ENCODE data around the gene SLC2A4RG. TPM values are rescaled to one million over a fixed set of nuclear protein-coding genes. Genes with fewer than 3 reads are reported as not detected.

Gene SLC2A4RG
- total RNA-seq, 1 donor from 2014 or later, result 59.7 TPM

DNA sequence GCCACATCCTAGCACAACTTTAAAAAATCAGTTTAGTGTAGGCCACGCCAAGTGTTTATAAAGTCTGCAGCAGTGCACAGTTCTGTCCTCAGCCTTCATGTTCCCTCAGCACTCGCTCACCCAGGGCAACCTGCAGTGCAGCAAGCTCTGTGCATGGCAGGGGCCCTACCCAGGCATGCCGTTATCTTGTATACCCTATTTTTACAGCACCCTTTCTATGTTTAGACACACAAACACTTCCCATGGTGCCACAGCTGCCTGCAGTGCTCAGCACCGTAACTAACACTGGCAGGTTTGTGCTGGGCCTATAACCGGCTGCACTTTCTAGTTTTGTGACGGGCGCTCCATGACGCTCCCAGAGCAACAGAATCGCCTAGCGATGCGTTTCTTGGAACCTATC lies 47.7 kb downstream of the SLC2A4RG start:
- TF ChIP-seq CTCF (IDR thresholded peaks at IDR 0.05; ENCODE audit: unreplicated experiment), result no peak
- H3K27me3 Mint-ChIP-seq, result no peaks in the 10 kb centered on the region
- peaks cover 7% of the 10 kb centered on the region for H3K36me3 Mint-ChIP-seq (ENCODE audit: insufficient read depth)
- DNase-seq (ENCODE audit: low spot score, unreplicated experiment), result no peak
- peaks cover 2% of the 10 kb centered on the region for H3K4me1 Mint-ChIP-seq (ENCODE audit: low read depth)
- H3K27ac Mint-ChIP-seq, result no peak overlapping the region
- H3K9me3 Mint-ChIP-seq (ENCODE audit: low read depth), result no peaks in the 10 kb centered on the region
- no peak overlapping the region for H3K4me3 Mint-ChIP-seq (ENCODE audit: low read depth)

DNA sequence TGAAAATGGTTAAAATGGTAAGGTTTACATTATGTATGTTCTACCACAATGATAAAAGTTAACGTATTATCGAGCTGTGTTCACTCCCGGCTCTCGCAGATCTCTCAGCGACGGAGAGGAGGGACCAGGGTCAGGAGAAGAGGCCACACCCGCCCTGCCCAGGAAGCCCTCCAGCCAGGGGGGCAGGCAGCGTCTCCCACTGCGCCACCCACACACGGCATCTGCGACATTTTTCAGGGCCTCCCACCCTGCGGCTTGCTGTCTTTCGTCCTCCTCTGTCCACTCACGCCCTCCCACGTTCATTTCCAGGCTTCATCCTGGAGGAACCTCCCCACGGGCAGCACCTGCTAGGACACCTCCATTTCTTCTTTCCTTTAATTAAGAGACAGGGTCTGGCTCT lies 48.2 kb downstream of the SLC2A4RG start:
- H3K4me3 Mint-ChIP-seq (ENCODE audit: low read depth), result no peak overlapping the region
- H3K4me1 Mint-ChIP-seq (ENCODE audit: low read depth), result peaks cover 2% of the 10 kb centered on the region
- no peak for TF ChIP-seq CTCF (IDR thresholded peaks at IDR 0.05; ENCODE audit: unreplicated experiment)
- peak overlapping the region; percentile 65 for H3K27ac Mint-ChIP-seq
- H3K9me3 Mint-ChIP-seq (ENCODE audit: low read depth), result no peaks in the 10 kb centered on the region
- no peak for DNase-seq (ENCODE audit: low spot score, unreplicated experiment)
- peaks cover 7% of the 10 kb centered on the region for H3K36me3 Mint-ChIP-seq (ENCODE audit: insufficient read depth)
- no peaks in the 10 kb centered on the region for H3K27me3 Mint-ChIP-seq

DNA sequence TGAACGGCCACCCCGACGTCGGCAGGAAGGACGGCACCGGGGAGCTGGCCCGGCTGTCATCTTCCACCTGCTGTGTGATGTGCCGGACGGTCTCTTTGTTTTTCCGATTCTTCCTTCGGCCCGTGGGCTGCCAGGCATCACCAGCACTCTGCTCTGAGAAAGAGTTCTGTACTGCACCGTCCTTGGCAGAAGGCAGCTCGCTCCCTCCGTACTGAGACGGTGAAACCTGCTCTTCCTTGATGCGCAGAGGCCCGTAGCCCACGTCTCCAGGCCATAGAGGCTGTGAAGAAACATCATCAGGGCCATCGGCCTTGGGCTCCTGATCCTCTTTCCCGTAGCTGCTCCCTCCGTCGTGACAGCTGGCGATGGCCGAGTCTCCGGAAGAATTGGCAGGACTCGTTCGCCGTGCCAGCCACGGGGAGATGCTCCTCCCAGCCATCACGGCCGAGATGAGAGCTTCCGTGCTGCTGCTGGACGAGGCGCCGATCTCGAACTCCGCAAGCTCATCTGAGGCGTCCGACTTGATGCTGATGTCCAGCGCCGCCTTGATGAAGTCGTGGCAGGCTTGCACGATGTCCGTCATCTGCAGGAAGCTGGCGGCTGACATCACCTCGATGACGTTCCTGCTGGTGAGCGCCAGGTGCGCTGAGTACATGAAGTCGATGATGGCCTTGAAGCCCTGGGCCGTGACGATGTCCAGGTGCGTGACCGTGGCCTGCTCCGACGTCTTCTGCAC lies 50.4 kb downstream of the SLC2A4RG start:
- no peak overlapping the region for H3K4me3 Mint-ChIP-seq (ENCODE audit: low read depth)
- no peak overlapping the region for H3K27ac Mint-ChIP-seq
- H3K36me3 Mint-ChIP-seq (ENCODE audit: insufficient read depth), result peaks cover 7% of the 10 kb centered on the region
- no peak for DNase-seq (ENCODE audit: low spot score, unreplicated experiment)
- peaks cover 2% of the 10 kb centered on the region for H3K4me1 Mint-ChIP-seq (ENCODE audit: low read depth)
- H3K27me3 Mint-ChIP-seq, result no peaks in the 10 kb centered on the region
- H3K9me3 Mint-ChIP-seq (ENCODE audit: low read depth), result no peaks in the 10 kb centered on the region
- TF ChIP-seq CTCF (IDR thresholded peaks at IDR 0.05; ENCODE audit: unreplicated experiment), result no peak

GRCh38 chr20:63790572-63791168 lies 51.1 kb downstream of the SLC2A4RG start:
- DNase-seq (ENCODE audit: low spot score, unreplicated experiment), result no peak
- H3K36me3 Mint-ChIP-seq (ENCODE audit: insufficient read depth), result peaks cover 5% of the 10 kb centered on the region
- H3K9me3 Mint-ChIP-seq (ENCODE audit: low read depth), result no peaks in the 10 kb centered on the region
- H3K27ac Mint-ChIP-seq, result no peak overlapping the region
- H3K27me3 Mint-ChIP-seq, result no peaks in the 10 kb centered on the region
- H3K4me1 Mint-ChIP-seq (ENCODE audit: low read depth), result peaks cover 2% of the 10 kb centered on the region
- no peak for TF ChIP-seq CTCF (IDR thresholded peaks at IDR 0.05; ENCODE audit: unreplicated experiment)
- no peak overlapping the region for H3K4me3 Mint-ChIP-seq (ENCODE audit: low read depth)

DNA sequence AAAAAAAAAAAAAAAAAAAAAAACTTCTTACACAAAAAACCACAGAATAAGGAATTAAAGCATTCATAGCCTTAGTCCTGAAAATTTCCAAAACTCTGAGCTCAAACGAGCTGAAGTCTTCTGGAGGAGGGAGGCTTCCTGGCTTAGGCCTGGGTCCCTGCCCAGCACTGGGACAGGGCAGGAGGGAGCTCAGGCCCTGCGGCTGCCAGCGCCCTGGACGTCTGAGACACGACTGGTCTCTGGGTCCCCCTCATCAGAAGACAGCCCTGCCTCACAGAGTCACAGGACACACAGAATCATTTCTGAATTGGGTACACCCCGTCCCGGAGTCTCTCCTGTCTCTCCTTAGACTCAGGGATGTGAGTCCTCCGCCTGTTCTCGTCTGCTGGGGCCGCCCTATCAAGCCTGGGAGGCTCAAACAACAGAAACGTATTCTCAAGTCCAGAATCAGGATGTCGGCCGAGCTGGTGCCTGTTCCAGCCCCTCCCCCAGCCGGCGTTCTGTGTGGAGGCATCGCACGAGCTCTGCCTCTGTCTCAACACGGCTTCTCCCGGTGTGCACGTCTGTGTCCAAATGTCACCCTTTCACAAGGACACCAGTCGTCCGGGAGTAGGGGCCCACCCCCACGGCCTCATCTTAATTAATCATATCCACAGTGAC lies 52.1 kb downstream of the SLC2A4RG start:
- DNase-seq (ENCODE audit: low spot score, unreplicated experiment), result no peak
- TF ChIP-seq CTCF (IDR thresholded peaks at IDR 0.05; ENCODE audit: unreplicated experiment), result no peak
- peaks cover 2% of the 10 kb centered on the region for H3K4me1 Mint-ChIP-seq (ENCODE audit: low read depth)
- peaks cover 7% of the 10 kb centered on the region for H3K36me3 Mint-ChIP-seq (ENCODE audit: insufficient read depth)
- peak overlapping the region; percentile 80 for H3K27ac Mint-ChIP-seq
- H3K9me3 Mint-ChIP-seq (ENCODE audit: low read depth), result no peaks in the 10 kb centered on the region
- H3K27me3 Mint-ChIP-seq, result no peaks in the 10 kb centered on the region
- no peak overlapping the region for H3K4me3 Mint-ChIP-seq (ENCODE audit: low read depth)

Measured in progenitor cell of endocrine pancreas (in vitro differentiated cells).